ENCODE data around the gene OMG.
"Not testable (repeated sequence)": the region's sequence is repeated elsewhere in the genome, so short reads cannot be mapped to it uniquely, and the experiment has no call there.

Gene OMG

GRCh38 chr17:31297090-31297489, at the start of gene OMG:
Gene OMG, minus strand, starts transcription at chr17:31297239. Its CDS starts 908 bp downstream, at chr17:31296331.
- no peak for DNase-seq (ENCODE audit: low spot score)

- DNase-seq (ENCODE audit: low spot score) = not testable (repeated sequence)
Measured at GRCh38 chr17:31345191-31345747, 48.2 kb upstream of the OMG start.

- DNase-seq (ENCODE audit: low spot score) = no peak
Measured at GRCh38 chr17:31339906-31340661, 43.0 kb upstream of the OMG start.

- no peak for DNase-seq (ENCODE audit: low spot score)
Measured at GRCh38 chr17:31329221-31329620, 32.2 kb upstream of the OMG start.

- DNase-seq (ENCODE audit: low spot score) = no peak
Measured at GRCh38 chr17:31328160-31328535, 31.1 kb upstream of the OMG start.

GRCh38 chr17:31327534-31328159, 30.6 kb upstream of the OMG start:
- no peak for DNase-seq (ENCODE audit: low spot score)

- DNase-seq (ENCODE audit: low spot score) = no peak
Measured at GRCh38 chr17:31323551-31323950, 26.5 kb upstream of the OMG start.

GRCh38 chr17:31321966-31322365, 24.9 kb upstream of the OMG start:
- no peak for DNase-seq (ENCODE audit: low spot score)

- DNase-seq (ENCODE audit: low spot score) = no peak
Measured at GRCh38 chr17:31321481-31321880, 24.4 kb upstream of the OMG start, which contains the start of gene EVI2A. Gene EVI2A, minus strand, starts transcription at chr17:31321622. Its CDS starts 2,609 bp downstream, at chr17:31319013.

GRCh38 chr17:31320791-31321190, 23.8 kb upstream of the OMG start:
- no peak for DNase-seq (ENCODE audit: low spot score)

GRCh38 chr17:31320241-31320640, 23.2 kb upstream of the OMG start:
- DNase-seq (ENCODE audit: low spot score) = no peak

GRCh38 chr17:31318851-31319661, 22.0 kb upstream of the OMG start:
- no peak for DNase-seq (ENCODE audit: low spot score)

- DNase-seq (ENCODE audit: low spot score) = no peak
Measured at GRCh38 chr17:31318298-31318801, 21.3 kb upstream of the OMG start.

- no peak for DNase-seq (ENCODE audit: low spot score)
Measured at GRCh38 chr17:31314782-31315100, 17.7 kb upstream of the OMG start.

- DNase-seq (ENCODE audit: low spot score) = no peak
Measured at GRCh38 chr17:31313982-31314781, 17.1 kb upstream of the OMG start, which contains the start of gene EVI2B. Gene EVI2B, minus strand, starts transcription at chr17:31314054. Its CDS starts 8,445 bp downstream, at chr17:31305609.

GRCh38 chr17:31312223-31312622, 15.2 kb upstream of the OMG start:
- DNase-seq (ENCODE audit: low spot score) = not testable (repeated sequence)

- DNase-seq (ENCODE audit: low spot score) = no peak
Measured at GRCh38 chr17:31311526-31311925, 14.5 kb upstream of the OMG start.

- no peak for DNase-seq (ENCODE audit: low spot score)
Measured at GRCh38 chr17:31310886-31311285, 13.8 kb upstream of the OMG start.

- DNase-seq (ENCODE audit: low spot score) = no peak
Measured at GRCh38 chr17:31310260-31310659, 13.2 kb upstream of the OMG start.

GRCh38 chr17:31309556-31309955, 12.5 kb upstream of the OMG start:
- no peak for DNase-seq (ENCODE audit: low spot score)
